Measurements from ENCODE around the gene PPP2R5B. TPM values are rescaled to one million over a fixed set of nuclear protein-coding genes. Genes with fewer than 3 reads are reported as not detected.
A peak's percentile ranks its signal among the peaks of the same experiment; 100 is the strongest.

PPP2R5B gene
- total RNA-seq, 4 donors from 2014 or later: 17.2 to 34.2 (median 24.3) TPM

DNA sequence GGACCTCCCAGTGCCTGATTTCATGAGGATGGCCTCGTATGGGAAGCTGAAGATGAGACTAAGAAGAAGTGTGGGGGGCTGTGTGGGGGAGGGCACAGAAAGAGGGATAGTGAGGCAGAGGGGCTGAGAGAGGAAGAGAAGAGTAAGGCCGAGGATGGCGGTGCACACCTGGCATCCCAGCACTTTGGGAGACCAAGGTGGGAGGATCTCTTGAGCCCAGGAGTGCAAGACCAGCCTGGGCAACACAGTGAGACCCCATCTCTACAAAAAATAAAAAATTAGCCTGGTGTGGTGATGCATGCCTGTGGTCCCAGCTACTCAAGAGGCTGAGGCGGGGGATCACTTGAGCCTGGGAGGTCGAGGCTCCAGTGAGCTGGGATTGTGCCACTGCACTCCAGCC, 32.6 kb upstream of the PPP2R5B start:
- intact Hi-C loops (cut with DNase I; ENCODE audit: low total_unique reads): no loop called here
- in situ Hi-C loops (cut with MboI; ENCODE audit: low sequenced_read_pairs in 4 of 4): loop anchor here in 3 of 4 donors (5.0 kb wide), 1 partner anchor 45 kb away; no protein-coding TSS in a partner anchor
- DNase-seq (no peak), ATAC-seq (no peak)
- Histone ChIP-seq H3K4me1 (peaks cover 9 to 12% of the 10 kb centered on the region in 2 donors), H3K36me3 (peaks cover 0 to 11% of the 10 kb centered on the region in 2 donors), H3K27ac (peak overlapping the region in 1 of 4 donors; percentile 54), H3K27me3 (no peaks in the 10 kb centered on the region), H3K4me3 (no peak overlapping the region), H3K9me3 (no peaks in the 10 kb centered on the region)
- no peak for TF ChIP-seq POLR2A (IDR thresholded peaks at IDR 0.05)
- TF ChIP-seq, protein P1, sequence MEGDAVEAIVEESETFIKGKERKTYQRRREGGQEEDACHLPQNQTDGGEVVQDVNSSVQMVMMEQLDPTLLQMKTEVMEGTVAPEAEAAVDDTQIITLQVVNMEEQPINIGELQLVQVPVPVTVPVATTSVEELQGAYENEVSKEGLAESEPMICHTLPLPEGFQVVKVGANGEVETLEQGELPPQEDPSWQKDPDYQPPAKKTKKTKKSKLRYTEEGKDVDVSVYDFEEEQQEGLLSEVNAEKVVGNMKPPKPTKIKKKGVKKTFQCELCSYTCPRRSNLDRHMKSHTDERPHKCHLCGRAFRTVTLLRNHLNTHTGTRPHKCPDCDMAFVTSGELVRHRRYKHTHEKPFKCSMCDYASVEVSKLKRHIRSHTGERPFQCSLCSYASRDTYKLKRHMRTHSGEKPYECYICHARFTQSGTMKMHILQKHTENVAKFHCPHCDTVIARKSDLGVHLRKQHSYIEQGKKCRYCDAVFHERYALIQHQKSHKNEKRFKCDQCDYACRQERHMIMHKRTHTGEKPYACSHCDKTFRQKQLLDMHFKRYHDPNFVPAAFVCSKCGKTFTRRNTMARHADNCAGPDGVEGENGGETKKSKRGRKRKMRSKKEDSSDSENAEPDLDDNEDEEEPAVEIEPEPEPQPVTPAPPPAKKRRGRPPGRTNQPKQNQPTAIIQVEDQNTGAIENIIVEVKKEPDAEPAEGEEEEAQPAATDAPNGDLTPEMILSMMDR (IDR thresholded peaks at IDR 0.05 in 4 of 5, conservative IDR thresholded peaks at IDR 0.05 in 1 of 5): no peak

DNA sequence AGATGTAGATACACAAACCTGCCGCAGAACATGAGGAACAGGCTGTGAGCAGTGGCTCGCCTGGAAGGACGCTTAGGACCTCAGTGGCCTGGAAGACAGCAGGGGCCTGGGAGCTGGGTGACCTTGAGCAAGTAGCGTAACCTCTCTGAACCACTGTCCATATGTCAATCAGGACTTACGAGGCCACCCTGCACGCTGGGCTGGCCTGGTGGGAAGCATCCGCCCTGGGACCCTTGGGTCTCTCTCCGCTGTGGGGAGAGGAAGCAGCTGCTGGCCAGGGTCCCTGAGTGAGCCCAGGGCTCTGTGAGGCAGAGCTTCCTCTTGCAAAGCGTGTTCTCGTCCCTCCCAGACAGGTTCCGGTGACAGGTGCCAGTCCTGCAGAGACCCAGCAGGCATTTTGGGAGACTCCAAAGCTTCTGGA, 32.1 kb upstream of the PPP2R5B start:
- Histone ChIP-seq H3K27me3 (no peaks in the 10 kb centered on the region), H3K36me3 (peaks cover 0 to 17% of the 10 kb centered on the region in 2 donors), H3K9me3 (no peaks in the 10 kb centered on the region), H3K27ac (peak overlapping the region in 2 of 4 donors; percentile 15 to 54), H3K4me1 (peaks cover 9 to 12% of the 10 kb centered on the region in 2 donors), H3K4me3 (no peak overlapping the region)
- DNase-seq (no peak), ATAC-seq (no peak)
- in situ Hi-C loops (cut with MboI; ENCODE audit: low sequenced_read_pairs in 4 of 4): loop anchor here in 3 of 4 donors (5.0 kb wide), 1 partner anchor 45 kb away; no protein-coding TSS in a partner anchor
- intact Hi-C loops (cut with DNase I; ENCODE audit: low total_unique reads): no loop called here
- TF ChIP-seq POLR2A (IDR thresholded peaks at IDR 0.05): no peak
- TF ChIP-seq, protein P1 (IDR thresholded peaks at IDR 0.05 in 4 of 5, conservative IDR thresholded peaks at IDR 0.05 in 1 of 5): no peak

DNA sequence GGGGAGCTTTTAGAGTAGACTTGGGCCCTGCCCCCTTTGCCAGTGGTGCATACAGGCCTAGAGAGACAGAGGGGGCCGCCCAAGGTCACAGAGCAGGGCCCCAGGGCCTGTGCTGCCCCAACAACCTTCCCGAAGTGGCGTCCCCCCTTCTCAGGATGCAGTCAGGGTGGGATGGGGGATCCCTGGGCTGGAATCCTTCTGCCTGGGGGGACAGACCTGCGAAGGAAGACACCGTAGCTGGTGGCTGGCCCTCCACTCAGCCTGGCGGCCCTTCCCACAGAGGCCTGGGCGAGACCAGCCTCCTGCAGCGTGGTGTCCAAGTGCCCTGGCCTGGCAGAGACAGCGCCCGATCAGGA, 31.7 kb upstream of the PPP2R5B start:
- in situ Hi-C loops (cut with MboI; ENCODE audit: low sequenced_read_pairs in 4 of 4) (loop anchor here in 3 of 4 donors (5.0 kb wide), 1 partner anchor 46 kb away; no protein-coding TSS in a partner anchor), intact Hi-C loops (cut with DNase I; ENCODE audit: low total_unique reads) (no loop called here)
- DNase-seq (no peak), ATAC-seq (no peak)
- Histone ChIP-seq H3K9me3 (no peaks in the 10 kb centered on the region), H3K36me3 (peaks cover 0 to 20% of the 10 kb centered on the region in 2 donors), H3K4me1 (peaks cover 6 to 9% of the 10 kb centered on the region in 2 donors), H3K27me3 (no peaks in the 10 kb centered on the region), H3K4me3 (no peak overlapping the region), H3K27ac (peak overlapping the region; percentile 15 to 54 (median 19))
- TF ChIP-seq POLR2A (IDR thresholded peaks at IDR 0.05): no peak
- TF ChIP-seq, protein P1 (IDR thresholded peaks at IDR 0.05 in 4 of 5, conservative IDR thresholded peaks at IDR 0.05 in 1 of 5): no peak

DNA sequence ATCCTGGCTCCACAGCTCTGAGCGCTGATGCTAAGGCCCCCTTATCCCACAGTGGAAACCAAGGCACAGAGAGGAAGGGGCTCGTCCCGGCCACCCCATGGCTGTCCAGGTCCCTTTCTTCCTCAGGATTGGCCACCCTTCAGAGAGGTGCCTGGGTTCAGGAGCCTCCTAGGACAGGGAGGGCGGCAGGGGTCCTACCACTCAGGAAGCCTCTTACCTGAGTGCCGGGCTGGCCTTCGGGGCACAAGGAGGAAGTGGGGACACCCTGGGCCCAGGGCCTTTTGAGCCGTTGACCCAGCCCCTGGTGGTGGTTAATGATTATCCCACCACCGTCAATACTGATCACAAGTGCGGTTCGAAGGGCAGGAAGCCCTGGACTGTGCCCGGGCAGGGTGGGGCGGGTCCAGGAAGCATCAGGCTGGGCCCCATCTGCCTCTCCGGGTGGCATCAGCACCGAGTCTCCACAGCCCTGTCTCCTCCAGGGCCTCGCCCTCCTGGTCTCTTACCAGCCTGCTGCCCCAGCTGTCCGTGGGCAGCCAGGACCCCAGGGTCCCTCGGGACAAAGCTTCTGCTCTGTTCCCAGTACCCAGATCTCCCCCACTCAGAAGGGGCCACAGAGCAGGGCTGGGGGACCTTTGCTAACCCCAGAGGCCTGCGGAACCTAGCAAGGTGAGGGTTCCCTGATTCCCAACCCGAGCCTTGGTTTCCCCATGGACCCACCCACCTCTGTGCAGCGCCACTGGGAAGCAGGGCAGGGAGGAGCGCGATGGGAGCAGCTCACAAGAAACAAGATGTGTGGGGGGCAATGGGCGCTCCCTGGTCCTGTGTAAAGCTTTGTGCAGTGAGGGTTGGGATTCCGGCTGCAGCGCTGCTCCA, 31.1 kb upstream of the PPP2R5B start:
- intact Hi-C loops (cut with DNase I; ENCODE audit: low total_unique reads): loop anchor here (1.0 kb wide), 1 partner anchor 46 kb away; no protein-coding TSS in a partner anchor
- Histone ChIP-seq H3K9me3 (no peaks in the 10 kb centered on the region), H3K36me3 (peaks cover 0 to 27% of the 10 kb centered on the region in 2 donors), H3K4me3 (no peak overlapping the region), H3K27ac (peak overlapping the region; percentile 15 to 54 (median 19)), H3K4me1 (peaks cover under 1 to 4% of the 10 kb centered on the region in 2 donors), H3K27me3 (no peaks in the 10 kb centered on the region)
- no peak for ATAC-seq
- no peak for DNase-seq
- TF ChIP-seq, protein P1 (IDR thresholded peaks at IDR 0.05 in 4 of 5, conservative IDR thresholded peaks at IDR 0.05 in 1 of 5): no peak
- no peak for TF ChIP-seq POLR2A (IDR thresholded peaks at IDR 0.05)
- in situ Hi-C loops (cut with MboI; ENCODE audit: low sequenced_read_pairs in 4 of 4): loop anchor here in 3 of 4 donors (5.0 kb wide), 1 partner anchor 46 kb away; no protein-coding TSS in a partner anchor
